ENCODE measurements around the gene TMEM245. TPM values are rescaled to one million over a fixed set of nuclear protein-coding genes. Genes with fewer than 3 reads are reported as not detected.

The TMEM245 gene
- total RNA-seq, 1 donor from 2014 or later = 92.1 TPM

- no peak for TF ChIP-seq CTCF (IDR thresholded peaks at IDR 0.05)
- ATAC-seq = no peak
- no peak overlapping the region for H3K27ac ChIP-seq
Observed at GRCh38 chr9:109037946-109038715, 81.6 kb downstream of the TMEM245 start.

GRCh38 chr9:109036744-109037680, 82.7 kb downstream of the TMEM245 start:
- intact Hi-C loops (cut with DNase I) = no loop called here
- no peak for TF ChIP-seq CTCF (IDR thresholded peaks at IDR 0.05)
- Histone ChIP-seq H3K4me1 (peaks cover 25% of the 10 kb centered on the region), H3K27me3 (no peaks in the 10 kb centered on the region), H3K9me3 (no peaks in the 10 kb centered on the region), H3K27ac (peak overlapping the region; percentile 17), H3K4me3 (no peak overlapping the region), H3K36me3 (peaks cover 41% of the 10 kb centered on the region)
- ATAC-seq (peak; percentile 47), DNase-seq (no peak)

More at GRCh38 chr9:109037946-109038715, 81.6 kb downstream of the TMEM245 start:
- no peak overlapping the region for H3K4me3 ChIP-seq
- intact Hi-C loops (cut with DNase I) = no loop called here
- peaks cover 25% of the 10 kb centered on the region for H3K4me1 ChIP-seq
- peaks cover 33% of the 10 kb centered on the region for H3K36me3 ChIP-seq
- H3K27me3 ChIP-seq = no peaks in the 10 kb centered on the region
- no peaks in the 10 kb centered on the region for H3K9me3 ChIP-seq
- no peak for DNase-seq

GRCh38 chr9:109035684-109036423, 83.9 kb downstream of the TMEM245 start:
- H3K9me3 ChIP-seq = no peaks in the 10 kb centered on the region
- ATAC-seq (peak; percentile 88), DNase-seq (no peak)
- H3K36me3 ChIP-seq = peaks cover 44% of the 10 kb centered on the region
- intact Hi-C loops (cut with DNase I) = no loop called here
- TF ChIP-seq CTCF (IDR thresholded peaks at IDR 0.05) = no peak
- no peaks in the 10 kb centered on the region for H3K27me3 ChIP-seq
- H3K4me1 ChIP-seq = peaks cover 25% of the 10 kb centered on the region
- no peak overlapping the region for H3K4me3 ChIP-seq
- peak overlapping the region; percentile 17 for H3K27ac ChIP-seq

GRCh38 chr9:109033941-109034700, 85.6 kb downstream of the TMEM245 start:
- H3K9me3 ChIP-seq = no peaks in the 10 kb centered on the region
- no peak for TF ChIP-seq CTCF (IDR thresholded peaks at IDR 0.05)
- no peak for DNase-seq
- intact Hi-C loops (cut with DNase I) = no loop called here
- H3K27me3 ChIP-seq = no peaks in the 10 kb centered on the region
- ATAC-seq = no peak
- H3K4me3 ChIP-seq = no peak overlapping the region
- peaks cover 58% of the 10 kb centered on the region for H3K36me3 ChIP-seq
- H3K27ac ChIP-seq = no peak overlapping the region
- H3K4me1 ChIP-seq = peaks cover 25% of the 10 kb centered on the region

- no peak overlapping the region for H3K4me3 ChIP-seq
- H3K27ac ChIP-seq = no peak overlapping the region
- no peak for DNase-seq
- H3K27me3 ChIP-seq = no peaks in the 10 kb centered on the region
- ATAC-seq = no peak
- no peak for TF ChIP-seq CTCF (IDR thresholded peaks at IDR 0.05)
- intact Hi-C loops (cut with DNase I) = no loop called here
- no peaks in the 10 kb centered on the region for H3K9me3 ChIP-seq
- H3K36me3 ChIP-seq = peaks cover 46% of the 10 kb centered on the region
- peaks cover 6% of the 10 kb centered on the region for H3K4me1 ChIP-seq
Observed at GRCh38 chr9:109031241-109031640, 88.5 kb downstream of the TMEM245 start.

All from upper lobe of right lung (tissue), 1 donor.